GM06990 (cell line): ENCODE data around the gene PPP1CA.

Source experiments
- DNase-seq: peaks from one replicate; pipeline ENCODE4 v3.0.0-alpha.2; 2011; ENCODE audit not compliant: insufficient read length; ENCODE audit errors: extremely low read depth
- H3K27me3 ChIP-seq: replicated peaks from 2 replicates; pipeline ENCODE4 v1.6.0; 2011; ENCODE audit warnings: low read length; ENCODE audit not compliant: control insufficient read depth, insufficient read depth
- H3K36me3 ChIP-seq: 2 replicates; pipeline ENCODE4 v1.5.1; 2011; ENCODE audit warnings: low read length; ENCODE audit not compliant: control insufficient read depth, insufficient read depth
- H3K4me3 ChIP-seq: replicated peaks from 2 replicates; pipeline ENCODE4 v1.5.1; 2011; ENCODE audit warnings: low read depth, mild to moderate bottlenecking, control low read depth, low read length
- CTCF ChIP-seq: IDR thresholded peaks from 2 replicates; pipeline ENCODE4 v1.5.1; 2011; ENCODE audit warnings: low read length, control low read depth, mild to moderate bottlenecking, inconsistent platforms; ENCODE audit not compliant: insufficient read depth, poor library complexity, severe bottlenecking

The PPP1CA gene

GRCh38 chr11:67387069-67387468 is 14.6 kb downstream of the PPP1CA start:
- no peak for DNase-seq
- no peak overlapping the region for H3K4me3 ChIP-seq
- H3K27me3 ChIP-seq: no peaks in the 10 kb centered on the region
- H3K36me3 ChIP-seq: no peaks in the 10 kb centered on the region
- TF ChIP-seq CTCF: no peak

- no peak for DNase-seq
- H3K27me3 ChIP-seq: no peaks in the 10 kb centered on the region
- TF ChIP-seq CTCF: no peak
- H3K36me3 ChIP-seq: no peaks in the 10 kb centered on the region
- no peak overlapping the region for H3K4me3 ChIP-seq
Observed at GRCh38 chr11:67384851-67385366, 16.7 kb downstream of the PPP1CA start.

DNA sequence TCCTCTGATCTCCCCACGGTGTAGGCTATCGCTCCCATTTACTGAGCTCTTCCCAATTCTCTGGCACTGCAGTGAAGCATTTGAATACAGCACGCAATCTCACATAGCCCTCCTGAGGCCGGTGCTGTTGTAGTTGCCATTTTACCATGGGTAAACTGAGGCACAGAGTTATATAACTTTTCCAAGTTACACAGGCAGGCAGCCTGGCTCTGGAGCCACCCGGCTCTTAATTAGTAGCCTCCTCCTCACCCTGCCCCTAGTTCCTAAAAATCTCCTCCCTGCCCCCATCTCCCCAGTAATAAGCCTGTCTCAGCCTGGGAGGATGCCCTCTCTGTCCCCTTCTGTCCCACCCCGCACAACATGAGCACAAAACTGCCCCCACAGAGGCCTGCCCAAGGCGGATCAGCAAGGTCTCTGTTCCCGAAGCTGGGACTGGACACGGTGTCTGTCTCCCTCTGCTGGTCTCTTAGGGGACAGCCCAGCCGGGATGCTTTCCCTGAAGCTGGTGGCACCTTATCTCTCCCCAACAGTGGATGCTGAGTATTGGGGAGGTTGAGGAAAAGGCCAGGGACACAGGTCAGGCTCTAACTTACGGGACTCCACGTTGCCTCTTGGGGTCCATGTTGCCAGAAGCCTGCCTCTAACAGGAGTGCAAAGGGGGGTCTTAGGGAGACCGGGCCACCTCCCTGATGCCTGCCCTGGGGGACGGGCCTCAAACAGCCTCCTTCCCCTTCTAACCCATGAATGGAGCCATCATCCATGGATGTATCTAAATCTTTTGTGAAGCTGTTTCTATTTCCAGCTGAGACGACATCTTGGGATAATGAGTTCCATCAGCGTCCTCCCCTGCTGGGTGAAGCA is 19.2 kb downstream of the PPP1CA start:
- H3K4me3 ChIP-seq: no peak overlapping the region
- no peaks in the 10 kb centered on the region for H3K27me3 ChIP-seq
- DNase-seq: peak; percentile 73
- TF ChIP-seq CTCF: peak; percentile 97
- H3K36me3 ChIP-seq: no peaks in the 10 kb centered on the region

GRCh38 chr11:67381244-67381972 is 20.2 kb downstream of the PPP1CA start:
- no peaks in the 10 kb centered on the region for H3K27me3 ChIP-seq
- TF ChIP-seq CTCF: peak; percentile 19
- no peak overlapping the region for H3K4me3 ChIP-seq
- DNase-seq: peak; percentile 71
- no peaks in the 10 kb centered on the region for H3K36me3 ChIP-seq

DNA sequence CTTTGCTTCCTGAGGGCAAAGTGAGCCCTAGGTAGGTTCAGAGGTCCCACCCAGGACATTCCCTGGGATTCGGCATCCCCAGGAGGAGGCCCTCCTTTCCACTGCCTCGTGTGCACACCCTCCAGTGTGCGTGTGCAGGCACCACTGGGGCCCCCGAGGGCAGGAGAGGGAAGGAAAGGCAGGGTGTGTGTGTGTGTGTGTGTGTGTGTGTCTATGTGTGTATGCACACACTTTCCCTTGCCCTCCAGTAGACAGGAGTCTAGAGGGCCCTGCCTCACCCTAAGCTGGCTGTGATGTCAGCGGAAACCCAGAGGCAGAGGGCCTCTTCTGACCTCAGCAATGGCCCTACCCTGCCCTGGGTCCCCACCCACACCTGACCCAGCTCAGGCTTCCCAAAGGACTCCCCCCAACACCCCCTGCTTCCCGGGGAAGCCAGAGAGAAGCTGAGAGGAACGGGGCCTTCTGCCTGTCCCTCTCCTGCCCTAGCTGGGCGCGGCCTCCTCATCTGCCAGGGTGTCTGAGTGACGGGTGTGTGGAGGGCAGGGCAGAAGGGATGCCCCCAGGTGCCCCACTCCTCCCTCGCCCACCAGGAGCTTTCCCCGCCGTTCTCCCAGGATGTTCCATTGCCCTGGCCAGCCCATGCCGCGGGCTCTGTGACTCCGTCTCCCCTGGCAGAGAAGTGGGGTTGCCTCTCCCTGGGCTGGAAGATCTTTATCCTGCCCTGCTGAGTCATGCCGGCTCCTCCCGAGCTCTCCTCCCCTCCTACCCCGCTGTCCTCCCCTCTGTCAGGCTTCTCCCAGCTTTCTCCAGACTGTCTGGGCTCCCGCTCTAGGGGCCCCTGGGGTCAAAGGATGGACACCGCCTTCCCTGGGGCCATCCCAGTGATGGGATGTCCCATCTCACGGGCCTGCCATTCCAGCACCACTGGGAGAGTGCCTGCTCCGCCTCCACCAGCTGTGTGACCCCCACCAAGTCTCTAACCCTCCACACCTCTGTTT is 22.3 kb downstream of the PPP1CA start:
- H3K36me3 ChIP-seq: no peaks in the 10 kb centered on the region
- no peak for DNase-seq
- H3K27me3 ChIP-seq: peaks cover 3% of the 10 kb centered on the region; the same call in 1 of the 2 replicates
- H3K4me3 ChIP-seq: no peak overlapping the region
- no peak for TF ChIP-seq CTCF
